Gastroesophageal sphincter (tissue), 4 donors: ENCODE results near the gene TPT1. TPM values are rescaled to one million over a fixed set of nuclear protein-coding genes. Genes with fewer than 3 reads are reported as not detected.

ENCODE experiments used
- ATAC-seq: fragments of 150-250 bp; one replicate; pipeline ENCODE4 v1.9.1; 2016; ENCODE audit warnings: mild to moderate bottlenecking, moderate library complexity
- H3K27ac ChIP-seq, 4 donors: fragments of 200-600 bp; sonication (generic) in 3 of 4; 1 replicate in 3 of 4; 2 replicates in 1 of 4; pipeline ENCODE4 v1.5.1; 2016 to 2019
- H3K27me3 ChIP-seq: fragments of 200-600 bp; sonication (generic); one replicate; pipeline ENCODE4 v1.5.1; 2019
- H3K36me3 ChIP-seq, 2 donors: fragments of 200-600 bp; sonication (generic); one replicate each; pipeline ENCODE4 v1.5.1; 2019; ENCODE audit warnings: control low read depth in 1 of 2
- H3K4me1 ChIP-seq, 3 donors: fragments of 200-600 bp; sonication (generic); 1 replicate in 2 of 3; 2 replicates in 1 of 3; pipeline ENCODE4 v1.5.1; 2016 to 2019; ENCODE audit warnings: control low read depth in 2 of 3
- H3K4me3 ChIP-seq, 2 donors: fragments of 200-600 bp; sonication (generic); one replicate each; pipeline ENCODE4 v1.5.1; 2019; ENCODE audit warnings: mild to moderate bottlenecking in 1 of 2, moderate library complexity in 1 of 2
- H3K9me3 ChIP-seq, 3 donors: fragments of 200-600 bp; sonication (generic); one replicate each; pipeline ENCODE4 v1.5.1; 2017 to 2019; ENCODE audit warnings: control low read depth in 2 of 3
- EP300 ChIP-seq: sonication (generic); formaldehyde crosslinking; IDR thresholded peaks from one replicate; pipeline ENCODE4 v1.6.1; 2017; ENCODE audit warnings: antibody characterized with exemption, mild to moderate bottlenecking
- POLR2A ChIP-seq, 2 donors: fragments of 450-650 bp; IDR thresholded peaks; one replicate each; pipeline ENCODE4 v1.6.1; 2017; ENCODE audit warnings: antibody characterized with exemption in 2 of 2, mild to moderate bottlenecking in 2 of 2, moderate library complexity in 1 of 2
- POLR2AphosphoS5 ChIP-seq: sonication (generic); formaldehyde crosslinking; IDR thresholded peaks from one replicate; pipeline ENCODE4 v1.6.1; 2017; ENCODE audit warnings: antibody characterized with exemption
- WGBS, 2 donors: methylation state at CpG; one replicate each; pipeline ENCODE4 v1.1.5; 2018; ENCODE audit warnings: low coverage in 1 of 2; 5-methylcytosine and 5-hydroxymethylcytosine counted together
- total RNA-seq, 4 donors: library from RNA; depleted of rRNA; stranded (reverse); fragments of >200 nt; gene quantifications; one replicate each; pipeline ENCODE4 v1.1.0, GENCODE V29; 2016
- TF ChIP-seq, protein P1 (sequence below), 4 experiments: fragments of 200-600 bp in 2 of 4; fragments of 450-650 bp in 2 of 4; sonication (generic) in 1 of 4; IDR thresholded peaks; one replicate each; pipeline ENCODE4 v1.5.1; 2017 to 2019; ENCODE audit warnings: antibody characterized with exemption in 4 of 4, mild to moderate bottlenecking in 2 of 4, moderate library complexity in 2 of 4

The TPT1 gene
- total RNA-seq, 4 donors from 2014 or later: 1,925 to 3,753 (median 2,929) TPM

DNA sequence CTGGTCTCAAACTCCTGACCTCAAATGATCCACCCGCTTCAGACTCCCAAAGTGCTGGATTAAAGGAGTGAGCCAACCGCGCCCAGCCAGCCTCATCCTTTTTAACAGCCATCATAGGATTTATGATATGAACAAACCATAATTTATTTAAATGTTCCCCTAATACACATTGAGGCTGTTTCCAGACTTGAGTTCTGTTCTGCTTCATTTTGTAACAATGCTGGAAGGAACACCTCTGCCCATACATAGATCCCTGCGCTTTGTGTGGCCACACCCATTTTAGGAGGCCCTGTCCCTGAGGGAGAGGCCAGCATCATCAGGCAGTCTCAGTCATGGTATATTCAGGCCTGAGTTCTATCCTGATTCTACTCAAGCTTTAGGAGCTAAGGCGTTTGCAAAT lies 35.9 kb downstream of the TPT1 start:
- H3K27me3 ChIP-seq: peaks cover 59% of the 10 kb centered on the region
- TF ChIP-seq POLR2AphosphoS5 (no peak), POLR2A (IDR thresholded peaks at IDR 0.05) (no peak), EP300 (no peak)
- TF ChIP-seq, protein P1, sequence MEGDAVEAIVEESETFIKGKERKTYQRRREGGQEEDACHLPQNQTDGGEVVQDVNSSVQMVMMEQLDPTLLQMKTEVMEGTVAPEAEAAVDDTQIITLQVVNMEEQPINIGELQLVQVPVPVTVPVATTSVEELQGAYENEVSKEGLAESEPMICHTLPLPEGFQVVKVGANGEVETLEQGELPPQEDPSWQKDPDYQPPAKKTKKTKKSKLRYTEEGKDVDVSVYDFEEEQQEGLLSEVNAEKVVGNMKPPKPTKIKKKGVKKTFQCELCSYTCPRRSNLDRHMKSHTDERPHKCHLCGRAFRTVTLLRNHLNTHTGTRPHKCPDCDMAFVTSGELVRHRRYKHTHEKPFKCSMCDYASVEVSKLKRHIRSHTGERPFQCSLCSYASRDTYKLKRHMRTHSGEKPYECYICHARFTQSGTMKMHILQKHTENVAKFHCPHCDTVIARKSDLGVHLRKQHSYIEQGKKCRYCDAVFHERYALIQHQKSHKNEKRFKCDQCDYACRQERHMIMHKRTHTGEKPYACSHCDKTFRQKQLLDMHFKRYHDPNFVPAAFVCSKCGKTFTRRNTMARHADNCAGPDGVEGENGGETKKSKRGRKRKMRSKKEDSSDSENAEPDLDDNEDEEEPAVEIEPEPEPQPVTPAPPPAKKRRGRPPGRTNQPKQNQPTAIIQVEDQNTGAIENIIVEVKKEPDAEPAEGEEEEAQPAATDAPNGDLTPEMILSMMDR (IDR thresholded peaks at IDR 0.05): no peak
- no peaks in the 10 kb centered on the region for H3K9me3 ChIP-seq
- H3K36me3 ChIP-seq: no peaks in the 10 kb centered on the region
- peaks cover 0 to 8% (median 0%) of the 10 kb centered on the region in 3 donors for H3K4me1 ChIP-seq
- no peak overlapping the region for H3K4me3 ChIP-seq
- ATAC-seq: no peak
- H3K27ac ChIP-seq: no peak overlapping the region
- WGBS, 2 donors: 86 to 90% methylated on average over 3 to 5 of the region's 5 CpGs

DNA sequence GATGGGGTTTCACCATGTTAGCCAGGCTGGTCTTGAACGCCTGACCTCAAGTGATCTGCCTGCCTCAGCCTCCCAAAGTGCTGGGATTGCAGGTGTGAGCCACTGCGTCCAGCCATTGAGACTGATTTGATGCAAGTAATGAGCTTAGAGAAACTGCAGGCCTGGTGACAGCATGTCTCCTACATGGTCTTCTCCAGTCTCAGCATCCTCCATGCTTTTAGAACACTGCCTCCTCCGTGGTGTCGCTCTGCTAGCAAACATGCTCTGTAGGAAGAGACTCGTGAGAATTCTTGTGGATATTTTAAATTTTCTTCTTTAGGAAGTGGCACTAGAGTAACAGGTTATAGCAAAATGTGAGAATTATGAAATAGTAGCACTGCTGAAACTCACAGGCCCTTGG lies 37.1 kb downstream of the TPT1 start:
- H3K9me3 ChIP-seq: no peaks in the 10 kb centered on the region
- no peaks in the 10 kb centered on the region for H3K36me3 ChIP-seq
- H3K4me1 ChIP-seq: no peaks in the 10 kb centered on the region
- TF ChIP-seq EP300 (no peak), POLR2AphosphoS5 (no peak), POLR2A (IDR thresholded peaks at IDR 0.05) (no peak)
- TF ChIP-seq, protein P1 (IDR thresholded peaks at IDR 0.05): no peak
- H3K27me3 ChIP-seq: peaks cover 59% of the 10 kb centered on the region
- no peak overlapping the region for H3K27ac ChIP-seq
- H3K4me3 ChIP-seq: no peak overlapping the region
- ATAC-seq: no peak
- 80 to 88% methylated on average over 3 of the region's 5 CpGs for WGBS, 2 donors

DNA sequence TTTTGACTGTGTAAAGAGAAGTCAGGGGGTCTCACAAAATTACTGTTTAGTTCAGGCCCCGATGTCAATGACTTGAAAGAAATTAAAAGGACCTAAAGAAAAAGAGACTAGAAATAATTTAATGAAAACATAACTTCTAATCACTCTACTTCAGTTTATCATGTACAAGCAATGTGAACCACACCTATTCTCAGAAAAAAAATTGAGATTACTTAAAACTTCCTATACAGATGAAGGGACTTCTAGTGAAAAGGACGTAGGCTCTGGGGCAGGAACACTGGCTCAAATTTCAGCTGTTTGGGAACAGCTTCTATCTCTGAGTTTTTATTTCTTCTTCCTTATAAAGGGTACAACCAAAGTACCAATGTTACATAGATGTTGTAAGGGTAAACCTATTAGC lies 38.0 kb downstream of the TPT1 start:
- Histone ChIP-seq H3K36me3 (no peaks in the 10 kb centered on the region), H3K27ac (no peak overlapping the region), H3K27me3 (peaks cover 59% of the 10 kb centered on the region), H3K4me3 (no peak overlapping the region), H3K4me1 (no peaks in the 10 kb centered on the region), H3K9me3 (no peaks in the 10 kb centered on the region)
- TF ChIP-seq EP300 (no peak), POLR2A (IDR thresholded peaks at IDR 0.05) (no peak), POLR2AphosphoS5 (no peak)
- TF ChIP-seq, protein P1 (IDR thresholded peaks at IDR 0.05): no peak
- no peak for ATAC-seq
- 71 to 83% methylated on average over 2 of the region's 2 CpGs for WGBS, 2 donors

DNA sequence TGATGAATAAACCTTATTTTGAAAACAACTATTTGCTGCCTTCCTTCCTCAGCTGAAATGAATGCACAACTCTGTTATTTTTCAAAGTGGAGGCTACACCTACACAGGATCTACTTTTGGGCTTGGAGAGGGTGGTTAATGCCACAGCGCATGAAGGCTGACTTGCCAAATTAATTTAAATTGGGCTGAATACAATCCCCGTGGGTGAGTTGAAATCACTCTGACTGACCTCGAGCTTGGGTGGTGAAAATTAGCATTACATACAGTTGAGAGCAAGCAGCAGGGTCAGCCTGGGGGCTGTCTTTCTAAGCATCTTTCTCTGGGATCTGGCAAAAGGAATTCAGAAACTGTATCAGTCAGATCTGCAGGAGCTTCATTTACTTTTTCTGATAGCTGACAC lies 38.5 kb downstream of the TPT1 start:
- Histone ChIP-seq H3K27ac (no peak overlapping the region), H3K27me3 (peaks cover 59% of the 10 kb centered on the region), H3K4me3 (no peak overlapping the region), H3K36me3 (no peaks in the 10 kb centered on the region), H3K9me3 (no peaks in the 10 kb centered on the region), H3K4me1 (no peaks in the 10 kb centered on the region)
- TF ChIP-seq, protein P1 (IDR thresholded peaks at IDR 0.05): no peak
- TF ChIP-seq POLR2A (IDR thresholded peaks at IDR 0.05) (no peak), POLR2AphosphoS5 (no peak), EP300 (no peak)
- ATAC-seq: no peak
- WGBS, 2 donors: 0 to 67% methylated on average over 1 to 2 of the region's 3 CpGs

DNA sequence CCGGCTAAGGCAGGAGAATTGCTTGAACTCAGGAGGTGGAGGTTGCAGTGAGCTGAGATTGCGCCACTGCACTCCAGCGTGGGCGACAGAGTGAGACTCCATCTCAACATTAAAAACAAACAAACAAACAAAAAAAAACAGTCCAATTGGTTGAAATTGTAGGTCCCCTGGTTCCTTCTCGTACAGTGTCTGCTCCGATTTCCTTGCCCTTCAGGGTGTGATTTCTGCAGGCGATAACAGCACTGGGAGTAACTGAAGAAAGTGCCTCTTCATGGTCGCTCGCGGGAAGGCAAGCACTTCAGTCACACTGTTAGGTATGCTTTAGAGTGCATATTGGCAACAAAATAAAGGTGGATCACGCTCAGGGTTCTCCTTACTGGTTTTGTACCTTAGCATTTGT lies 39.7 kb downstream of the TPT1 start:
- Histone ChIP-seq H3K4me1 (no peaks in the 10 kb centered on the region), H3K27ac (no peak overlapping the region), H3K9me3 (no peaks in the 10 kb centered on the region), H3K27me3 (peaks cover 48% of the 10 kb centered on the region), H3K4me3 (no peak overlapping the region), H3K36me3 (no peaks in the 10 kb centered on the region)
- no peak for ATAC-seq
- TF ChIP-seq EP300 (no peak), POLR2AphosphoS5 (no peak), POLR2A (IDR thresholded peaks at IDR 0.05) (no peak)
- TF ChIP-seq, protein P1 (IDR thresholded peaks at IDR 0.05): no peak
- 75 to 78% methylated on average over 7 to 8 of the region's 11 CpGs for WGBS, 2 donors
